Neuronal stem cell (in vitro differentiated cells): Measurements from ENCODE around the gene FMC1.

Experiments
- DNase-seq: peaks from one replicate; pipeline ENCODE4 v3.0.0-alpha.2; 2013; ENCODE audit warnings: low spot score
- H2AFZ ChIP-seq: one replicate; pipeline ENCODE4 v1.6.1; 2013; ENCODE audit warnings: mild to moderate bottlenecking, low read length, inconsistent platforms
- H2AK5ac ChIP-seq: 2 replicates; pipeline ENCODE4 v1.6.1; 2013; ENCODE audit warnings: low read depth, mild to moderate bottlenecking, inconsistent platforms, low read length, moderate library complexity, mixed read lengths
- H2BK120ac ChIP-seq: 2 replicates; pipeline ENCODE4 v1.6.1; 2013; ENCODE audit warnings: low read depth, mild to moderate bottlenecking, inconsistent platforms, low read length, moderate library complexity, mixed read lengths
- H2BK12ac ChIP-seq: one replicate; pipeline ENCODE4 v1.6.1; 2013; ENCODE audit warnings: low read length, inconsistent platforms
- H2BK15ac ChIP-seq: 2 replicates; pipeline ENCODE4 v1.6.1; 2013; ENCODE audit warnings: mild to moderate bottlenecking, low read length, inconsistent platforms, mixed read lengths
- H2BK5ac ChIP-seq: one replicate; pipeline ENCODE4 v1.6.1; 2013; ENCODE audit warnings: inconsistent platforms, mild to moderate bottlenecking, low read length, moderate library complexity
- H3K14ac ChIP-seq: one replicate; pipeline ENCODE4 v1.6.1; 2013; ENCODE audit warnings: low read length, inconsistent platforms
- H3K18ac ChIP-seq: 2 replicates; pipeline ENCODE4 v1.6.1; 2013; ENCODE audit warnings: low read length, inconsistent platforms
- H3K23ac ChIP-seq: 2 replicates; pipeline ENCODE4 v1.6.1; 2013; ENCODE audit warnings: low read depth, mild to moderate bottlenecking, mixed read lengths, low read length, inconsistent platforms; ENCODE audit not compliant: poor library complexity
- H3K27ac ChIP-seq: replicated peaks from 3 replicates; pipeline ENCODE4 v1.5.1; 2013; ENCODE audit warnings: low read length, inconsistent platforms
- H3K27me3 ChIP-seq, 3 experiments: 2 replicates each; pipeline ENCODE4 v1.6.1; 2013; ENCODE audit warnings: low read length in 3 of 3, mild to moderate bottlenecking in 2 of 3, inconsistent platforms in 1 of 3, low read depth in 1 of 3, mixed read lengths in 1 of 3, moderate library complexity in 1 of 3; ENCODE audit not compliant: control insufficient read depth in 3 of 3, insufficient read depth in 3 of 3
- H3K36me3 ChIP-seq, 2 donors: replicated peaks in 1 of 2; 2 replicates each; pipeline ENCODE4 v1.6.1; 2013; ENCODE audit warnings: low read length in 2 of 2; ENCODE audit not compliant: control insufficient read depth in 2 of 2, insufficient read depth in 2 of 2
- H3K4ac ChIP-seq: 2 replicates; pipeline ENCODE4 v1.6.1; 2013; ENCODE audit warnings: inconsistent platforms, mild to moderate bottlenecking, low read length, moderate library complexity
- H3K4me1 ChIP-seq, 2 donors: 1 replicate in 1 of 2; 2 replicates in 1 of 2; pipeline ENCODE4 v1.6.1; 2013; ENCODE audit warnings: low read length in 2 of 2, low read depth in 1 of 2; ENCODE audit not compliant: control insufficient read depth in 2 of 2, insufficient read depth in 1 of 2
- H3K4me2 ChIP-seq: one replicate; pipeline ENCODE4 v1.6.1; 2013; ENCODE audit warnings: mild to moderate bottlenecking, low read length, inconsistent platforms; ENCODE audit not compliant: insufficient read depth, poor library complexity, severe bottlenecking
- H3K4me3 ChIP-seq, 2 donors: 2 replicates each; pipeline ENCODE4 v1.5.1; 2013; ENCODE audit warnings: low read length in 2 of 2, mild to moderate bottlenecking in 2 of 2, inconsistent platforms in 1 of 2, moderate library complexity in 1 of 2
- H3K79me1 ChIP-seq: one replicate; pipeline ENCODE4 v1.6.1; 2013; ENCODE audit warnings: low read depth, mild to moderate bottlenecking, inconsistent platforms, low read length, moderate library complexity
- H3K9ac ChIP-seq: one replicate; pipeline ENCODE4 v1.6.1; 2013; ENCODE audit warnings: mild to moderate bottlenecking, low read depth, low read length, inconsistent platforms; ENCODE audit not compliant: poor library complexity
- H3K9me3 ChIP-seq, 2 donors: replicated peaks in 1 of 2; 2 replicates each; pipeline versions ENCODE3 to v1.6.1; 2013; ENCODE audit warnings: low read length in 2 of 2, mild to moderate bottlenecking in 2 of 2, inconsistent platforms in 1 of 2, low read depth in 1 of 2, mixed read lengths in 1 of 2, moderate library complexity in 1 of 2; ENCODE audit not compliant: control insufficient read depth in 2 of 2, insufficient read depth in 1 of 2
- H4K8ac ChIP-seq: one replicate; pipeline ENCODE4 v1.6.1; 2013; ENCODE audit warnings: low read depth, mild to moderate bottlenecking, inconsistent platforms, low read length, moderate library complexity
- H4K91ac ChIP-seq: one replicate; pipeline ENCODE4 v1.6.1; 2013; ENCODE audit warnings: low read length, low read depth, mild to moderate bottlenecking, inconsistent platforms; ENCODE audit not compliant: poor library complexity
- whole genome bisulfite sequencing, 2 donors: extraction: QIAGEN DNeasy Blood & Tissue Kit; methylation state at CpG; one replicate each; pipeline ENCODE4 v1.1.7; 2013; ENCODE audit warnings: missing lambda C conversion rate in 2 of 2, mixed read lengths in 1 of 2; ENCODE audit not compliant: insufficient read length in 2 of 2, insufficient replicate concordance in 1 of 2; ENCODE audit errors: extremely low coverage in 2 of 2; 5-methylcytosine and 5-hydroxymethylcytosine counted together

FMC1 gene

DNA sequence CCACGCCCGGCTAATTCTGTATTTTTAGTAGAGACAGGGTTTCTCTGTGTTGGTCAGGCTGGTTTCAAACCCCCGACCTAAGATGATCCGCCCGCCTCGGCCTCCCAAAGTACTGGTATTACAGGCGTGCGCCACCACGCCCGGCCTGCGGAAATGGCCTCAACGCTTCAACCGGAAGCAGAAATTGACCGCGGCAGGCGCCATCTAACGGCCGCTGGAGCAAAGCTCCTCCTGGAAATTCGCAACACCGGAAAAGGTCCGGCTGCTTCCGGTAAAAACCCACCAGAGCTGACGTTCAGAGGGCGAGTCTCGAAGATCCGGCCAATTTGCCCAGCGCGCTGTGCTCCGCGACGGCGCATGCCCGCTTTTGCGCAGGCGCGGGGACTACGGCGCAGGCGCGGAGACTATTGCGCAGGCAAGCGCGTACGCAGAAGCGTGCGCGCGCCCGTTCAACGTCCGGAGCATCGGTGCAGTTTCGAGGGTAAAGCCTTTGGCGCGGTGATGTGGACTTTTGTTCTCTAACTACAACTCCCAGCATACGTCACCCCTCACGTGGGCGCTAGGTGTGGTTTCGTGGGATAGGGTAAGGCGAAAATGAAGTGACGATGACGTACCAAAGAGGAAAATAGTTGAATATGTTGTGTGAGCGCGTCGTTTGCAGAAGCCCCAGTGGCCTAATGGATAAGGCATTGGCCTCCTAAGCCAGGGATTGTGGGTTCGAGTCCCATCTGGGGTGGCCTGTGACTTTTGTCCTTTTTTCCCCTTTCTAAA, 915 bp upstream of the FMC1 start:
- H3K23ac ChIP-seq, result peak overlapping the region; percentile 29
- peak; percentile 99 for DNase-seq
- H3K18ac ChIP-seq, result peak overlapping the region; percentile 0
- H2BK120ac ChIP-seq, result no peak overlapping the region
- H2BK12ac ChIP-seq, result no peak overlapping the region
- no peaks in the 10 kb centered on the region for H3K79me1 ChIP-seq
- no peak overlapping the region for H2AK5ac ChIP-seq
- H3K4me1 ChIP-seq, result peaks cover 0 to 4% of the 10 kb centered on the region in 2 donors
- H2AFZ ChIP-seq, result peak overlapping the region; percentile 88
- no peak overlapping the region for H4K8ac ChIP-seq
- H3K36me3 ChIP-seq, result peaks cover 0 to 23% of the 10 kb centered on the region in 2 donors
- no peak overlapping the region for H3K9ac ChIP-seq
- H4K91ac ChIP-seq, result no peak overlapping the region
- no peak overlapping the region for H2BK5ac ChIP-seq
- H3K27ac ChIP-seq, result peak overlapping the region; percentile 99
- no peak overlapping the region for H3K4ac ChIP-seq
- peak overlapping the region; percentile 74 to 99 for H3K4me3 ChIP-seq
- no peaks in the 10 kb centered on the region for H3K27me3 ChIP-seq
- WGBS, 2 donors, result no CpG with 5 or more reads among the region's 66 CpGs
- no peak overlapping the region for H2BK15ac ChIP-seq
- H3K9me3 ChIP-seq, result peaks cover 2 to 10% of the 10 kb centered on the region in 2 donors
- H3K4me2 ChIP-seq, result peak overlapping the region; percentile 42
- no peak overlapping the region for H3K14ac ChIP-seq

DNA sequence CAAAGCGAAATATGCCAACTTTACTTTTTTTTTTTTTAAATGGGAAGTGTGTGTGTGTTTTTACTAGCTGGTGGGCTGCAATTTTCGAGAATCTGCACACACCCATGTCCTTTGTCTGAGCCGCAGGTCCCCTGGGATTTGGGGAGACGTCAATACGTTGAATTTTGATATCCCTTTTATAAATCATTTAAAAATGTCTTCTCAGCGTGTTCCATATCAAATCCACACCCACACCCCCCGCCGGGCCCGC, 404 bp upstream of the FMC1 start:
- H2AK5ac ChIP-seq, result no peak overlapping the region
- H3K4me3 ChIP-seq, result peak overlapping the region; percentile 74 to 99
- H3K9ac ChIP-seq, result peak overlapping the region; percentile 98
- H3K27me3 ChIP-seq, result no peaks in the 10 kb centered on the region
- no peak overlapping the region for H4K8ac ChIP-seq
- H2AFZ ChIP-seq, result peak overlapping the region; percentile 88
- peaks cover 0 to 4% of the 10 kb centered on the region in 2 donors for H3K4me1 ChIP-seq
- H2BK15ac ChIP-seq, result no peak overlapping the region
- no peaks in the 10 kb centered on the region for H3K79me1 ChIP-seq
- H3K4me2 ChIP-seq, result peak overlapping the region; percentile 42
- peak overlapping the region; percentile 62 for H3K23ac ChIP-seq
- H3K18ac ChIP-seq, result peak overlapping the region; percentile 92
- H2BK120ac ChIP-seq, result no peak overlapping the region
- peak overlapping the region; percentile 79 for H2BK5ac ChIP-seq
- H3K9me3 ChIP-seq, result peaks cover 2 to 10% of the 10 kb centered on the region in 2 donors
- H4K91ac ChIP-seq, result no peak overlapping the region
- H2BK12ac ChIP-seq, result no peak overlapping the region
- WGBS, 2 donors, result no CpG with 5 or more reads among the region's 9 CpGs
- H3K27ac ChIP-seq, result peak overlapping the region; percentile 99
- H3K14ac ChIP-seq, result no peak overlapping the region
- DNase-seq, result no peak
- H3K36me3 ChIP-seq, result peaks cover 3 to 27% of the 10 kb centered on the region in 2 donors
- no peak overlapping the region for H3K4ac ChIP-seq

DNA sequence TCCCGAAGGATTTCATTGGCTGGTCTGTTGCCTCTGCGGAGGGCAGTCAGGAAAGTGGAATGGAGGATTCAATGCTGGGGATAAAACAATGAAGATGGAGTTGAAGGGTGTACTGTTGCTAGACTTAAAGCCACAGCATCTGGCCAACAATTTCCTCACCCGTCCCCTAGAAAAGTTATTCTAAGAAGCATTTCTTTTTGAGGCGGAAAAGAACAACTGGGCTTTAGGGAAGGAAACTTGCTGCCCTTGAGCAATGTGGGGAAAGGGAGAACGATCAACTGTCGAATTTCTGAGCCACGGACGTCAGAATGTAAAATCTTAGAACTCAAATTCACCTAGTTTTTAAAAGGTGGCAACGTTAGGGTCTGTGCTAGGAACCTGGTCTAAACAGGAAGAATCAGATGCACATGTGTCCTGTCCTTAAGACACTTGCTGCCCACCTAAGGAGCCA, 664 bp downstream of the FMC1 start:
- Histone ChIP-seq H3K14ac (no peak overlapping the region), H2AK5ac (no peak overlapping the region), H3K9me3 (peaks cover 2 to 10% of the 10 kb centered on the region in 2 donors), H2BK120ac (no peak overlapping the region), H3K27ac (peak overlapping the region; percentile 99), H3K4me3 (peak overlapping the region; percentile 74 to 99), H4K8ac (no peak overlapping the region), H2BK5ac (no peak overlapping the region), H3K4me1 (peaks cover 0 to 4% of the 10 kb centered on the region in 2 donors), H3K36me3 (peaks cover 6 to 37% of the 10 kb centered on the region in 2 donors), H3K23ac (peak overlapping the region; percentile 62), H3K18ac (no peak overlapping the region), H2BK12ac (no peak overlapping the region), H3K79me1 (no peaks in the 10 kb centered on the region), H3K4ac (no peak overlapping the region), H2BK15ac (no peak overlapping the region), H3K27me3 (no peaks in the 10 kb centered on the region), H2AFZ (peak overlapping the region; percentile 88), H3K4me2 (peak overlapping the region; percentile 60), H4K91ac (no peak overlapping the region), H3K9ac (no peak overlapping the region)
- no CpG with 5 or more reads among the region's 9 CpGs for WGBS, 2 donors
- no peak for DNase-seq

DNA sequence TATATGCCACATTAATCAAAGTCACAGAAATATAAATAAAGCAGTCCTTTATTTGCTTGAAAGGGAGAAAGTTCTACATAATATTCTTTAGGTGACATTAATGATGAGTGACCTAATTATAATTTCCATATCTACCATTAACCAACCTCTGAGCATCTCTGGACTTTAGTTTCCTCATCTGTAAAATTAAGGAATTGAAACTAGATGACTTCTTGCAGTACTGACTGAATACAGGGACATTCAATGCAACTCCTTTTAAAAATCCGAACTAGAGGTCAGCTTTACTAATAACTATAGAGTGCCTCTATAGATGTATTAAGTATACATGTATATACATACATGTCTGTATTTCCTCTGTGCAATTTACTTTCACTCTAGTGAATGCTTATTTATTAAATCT, 3.9 kb downstream of the FMC1 start:
- Histone ChIP-seq H3K14ac (no peak overlapping the region), H4K91ac (no peak overlapping the region), H3K27ac (no peak overlapping the region), H2BK5ac (no peak overlapping the region), H3K9ac (no peak overlapping the region), H3K79me1 (no peaks in the 10 kb centered on the region), H2AFZ (no peak overlapping the region), H3K4me3 (no peak overlapping the region), H3K36me3 (peaks cover 6 to 66% of the 10 kb centered on the region in 2 donors), H3K18ac (no peak overlapping the region), H3K4me2 (no peak overlapping the region), H2BK15ac (no peak overlapping the region), H4K8ac (no peak overlapping the region), H3K4me1 (peaks cover 0 to 4% of the 10 kb centered on the region in 2 donors), H3K23ac (no peak overlapping the region), H3K4ac (no peak overlapping the region), H2AK5ac (no peak overlapping the region), H3K9me3 (no peaks in the 10 kb centered on the region), H2BK120ac (no peak overlapping the region), H2BK12ac (no peak overlapping the region), H3K27me3 (no peaks in the 10 kb centered on the region)
- no CpG with 5 or more reads among the region's 1 CpG for WGBS, 2 donors
- no peak for DNase-seq
